Measurements from ENCODE around the gene ENTPD8.

DNA sequence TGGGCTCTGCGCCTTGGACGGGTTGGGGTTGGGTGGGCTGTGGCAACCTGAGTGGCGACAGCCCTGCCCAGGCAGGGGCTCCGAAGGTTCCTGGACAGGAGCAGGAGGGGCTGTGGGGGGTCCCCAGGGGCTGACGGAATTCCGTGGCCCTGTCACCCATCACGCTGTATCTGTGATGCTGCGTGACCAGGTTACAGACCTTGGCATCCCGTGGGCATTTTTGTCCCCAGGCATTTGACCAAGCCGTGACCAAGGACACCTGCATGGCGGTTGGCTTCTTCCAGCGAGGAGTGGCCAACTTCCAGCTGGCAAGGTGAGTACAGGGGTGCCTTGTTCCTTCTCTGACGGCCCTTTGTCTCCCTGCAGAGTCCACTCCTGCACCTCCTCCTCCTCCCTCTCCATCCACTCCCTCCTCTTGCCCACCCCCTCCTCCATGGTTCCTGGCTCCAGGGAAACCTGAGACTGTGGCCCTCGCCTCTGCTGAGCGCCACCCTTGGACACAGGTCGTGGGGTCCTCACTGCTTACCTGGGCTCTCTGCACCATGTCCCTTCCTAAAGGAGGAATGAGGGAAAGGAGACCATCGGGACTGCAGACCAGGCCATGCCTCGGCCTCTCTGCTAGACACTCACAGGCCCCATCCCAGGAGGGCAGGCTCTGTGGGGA, 15.0 kb downstream of the ENTPD8 start:
- TF ChIP-seq, protein P1, sequence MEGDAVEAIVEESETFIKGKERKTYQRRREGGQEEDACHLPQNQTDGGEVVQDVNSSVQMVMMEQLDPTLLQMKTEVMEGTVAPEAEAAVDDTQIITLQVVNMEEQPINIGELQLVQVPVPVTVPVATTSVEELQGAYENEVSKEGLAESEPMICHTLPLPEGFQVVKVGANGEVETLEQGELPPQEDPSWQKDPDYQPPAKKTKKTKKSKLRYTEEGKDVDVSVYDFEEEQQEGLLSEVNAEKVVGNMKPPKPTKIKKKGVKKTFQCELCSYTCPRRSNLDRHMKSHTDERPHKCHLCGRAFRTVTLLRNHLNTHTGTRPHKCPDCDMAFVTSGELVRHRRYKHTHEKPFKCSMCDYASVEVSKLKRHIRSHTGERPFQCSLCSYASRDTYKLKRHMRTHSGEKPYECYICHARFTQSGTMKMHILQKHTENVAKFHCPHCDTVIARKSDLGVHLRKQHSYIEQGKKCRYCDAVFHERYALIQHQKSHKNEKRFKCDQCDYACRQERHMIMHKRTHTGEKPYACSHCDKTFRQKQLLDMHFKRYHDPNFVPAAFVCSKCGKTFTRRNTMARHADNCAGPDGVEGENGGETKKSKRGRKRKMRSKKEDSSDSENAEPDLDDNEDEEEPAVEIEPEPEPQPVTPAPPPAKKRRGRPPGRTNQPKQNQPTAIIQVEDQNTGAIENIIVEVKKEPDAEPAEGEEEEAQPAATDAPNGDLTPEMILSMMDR (IDR thresholded peaks at IDR 0.05; ENCODE audit: poor library complexity), result no peak
- TF ChIP-seq EZH2phosphoT487 (IDR thresholded peaks at IDR 0.05; ENCODE audit: low read depth, severe bottlenecking, unreplicated experiment), result no peak

Measured in hepatocyte (in vitro differentiated cells).